Spleen (tissue), 7 donors: ENCODE results near the gene TWIST2.

ENCODE experiments used
- CTCF ChIP-seq, 11 experiments: fragments of 200-600 bp in 7 of 11; fragments of 450-650 bp in 4 of 11; sonication (generic) in 4 of 11; IDR thresholded peaks in 8 of 11; conservative IDR thresholded peaks in 3 of 11; 1 replicate in 7 of 11; 2 replicates in 4 of 11; pipeline versions ENCODE4 v1.4.0 to v1.8.0; 2016 to 2021; ENCODE audit warnings: antibody characterized with exemption in 11 of 11, inconsistent platforms in 4 of 11, mild to moderate bottlenecking in 1 of 11
- POLR2A ChIP-seq, 3 donors: fragments of 450-650 bp; IDR thresholded peaks; one replicate each; pipeline ENCODE4 v1.5.1; 2017; ENCODE audit warnings: antibody characterized with exemption in 3 of 3, mild to moderate bottlenecking in 1 of 3
- donor health status: DM: no; HTN: no; CAD: no; lungs with moderate emphysema.
- donor health status: DM: no; HTN: no; CAD: no.
- donor health status: DM: no; HTN: no; CAD: no.

GRCh38 chr2:238813109-238813508 lies 34.8 kb upstream of the TWIST2 start:
- TF ChIP-seq CTCF (IDR thresholded peaks at IDR 0.05 in 8 of 11, conservative IDR thresholded peaks at IDR 0.05 in 3 of 11) = no peak
- TF ChIP-seq POLR2A (IDR thresholded peaks at IDR 0.05) = no peak
